Measurements from ENCODE around the gene CLEC2B.

CLEC2B gene

DNA sequence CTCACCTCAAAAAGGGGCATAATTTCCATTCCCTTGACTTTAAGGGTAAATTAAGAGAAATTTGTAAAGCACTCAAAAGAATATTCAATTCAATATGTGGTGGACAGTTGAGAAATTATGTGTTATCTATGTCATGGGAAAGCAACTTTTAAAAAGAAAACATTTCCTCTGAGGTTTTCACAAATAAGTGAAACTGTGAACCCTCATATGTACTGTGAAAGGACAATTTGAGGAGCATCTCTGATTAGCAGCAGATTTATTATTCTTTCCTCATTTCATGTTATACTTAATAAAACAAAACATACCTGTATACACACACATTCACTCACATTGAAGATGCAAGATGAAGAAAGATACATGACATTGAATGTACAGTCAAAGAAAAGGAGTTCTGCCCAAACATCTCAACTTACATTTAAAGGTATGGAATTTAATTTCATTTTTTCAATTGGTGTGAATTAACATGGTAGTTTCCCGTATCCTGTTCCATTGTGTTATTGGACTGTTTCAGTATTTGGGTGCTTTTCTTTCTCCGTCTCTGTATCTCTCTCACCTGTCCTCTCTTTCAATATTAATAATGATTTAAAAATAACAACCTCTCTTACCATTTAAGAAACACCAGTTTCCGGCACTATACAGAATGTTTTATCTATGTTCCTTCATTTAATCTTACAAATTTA lies 41.8 kb downstream of the CLEC2B start, which contains the start of gene KLRF1:
Gene KLRF1, plus strand, starts transcription at position 273 of the 680 bp plus-strand sequence. Its CDS starts 64 bp downstream, at position 337.
- no peak for DNase-seq (ENCODE audit: extremely low read depth, low read depth)
- TF ChIP-seq, protein P1, sequence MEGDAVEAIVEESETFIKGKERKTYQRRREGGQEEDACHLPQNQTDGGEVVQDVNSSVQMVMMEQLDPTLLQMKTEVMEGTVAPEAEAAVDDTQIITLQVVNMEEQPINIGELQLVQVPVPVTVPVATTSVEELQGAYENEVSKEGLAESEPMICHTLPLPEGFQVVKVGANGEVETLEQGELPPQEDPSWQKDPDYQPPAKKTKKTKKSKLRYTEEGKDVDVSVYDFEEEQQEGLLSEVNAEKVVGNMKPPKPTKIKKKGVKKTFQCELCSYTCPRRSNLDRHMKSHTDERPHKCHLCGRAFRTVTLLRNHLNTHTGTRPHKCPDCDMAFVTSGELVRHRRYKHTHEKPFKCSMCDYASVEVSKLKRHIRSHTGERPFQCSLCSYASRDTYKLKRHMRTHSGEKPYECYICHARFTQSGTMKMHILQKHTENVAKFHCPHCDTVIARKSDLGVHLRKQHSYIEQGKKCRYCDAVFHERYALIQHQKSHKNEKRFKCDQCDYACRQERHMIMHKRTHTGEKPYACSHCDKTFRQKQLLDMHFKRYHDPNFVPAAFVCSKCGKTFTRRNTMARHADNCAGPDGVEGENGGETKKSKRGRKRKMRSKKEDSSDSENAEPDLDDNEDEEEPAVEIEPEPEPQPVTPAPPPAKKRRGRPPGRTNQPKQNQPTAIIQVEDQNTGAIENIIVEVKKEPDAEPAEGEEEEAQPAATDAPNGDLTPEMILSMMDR (IDR thresholded peaks at IDR 0.05; ENCODE audit: low read depth, low read length), result no peak

DNA sequence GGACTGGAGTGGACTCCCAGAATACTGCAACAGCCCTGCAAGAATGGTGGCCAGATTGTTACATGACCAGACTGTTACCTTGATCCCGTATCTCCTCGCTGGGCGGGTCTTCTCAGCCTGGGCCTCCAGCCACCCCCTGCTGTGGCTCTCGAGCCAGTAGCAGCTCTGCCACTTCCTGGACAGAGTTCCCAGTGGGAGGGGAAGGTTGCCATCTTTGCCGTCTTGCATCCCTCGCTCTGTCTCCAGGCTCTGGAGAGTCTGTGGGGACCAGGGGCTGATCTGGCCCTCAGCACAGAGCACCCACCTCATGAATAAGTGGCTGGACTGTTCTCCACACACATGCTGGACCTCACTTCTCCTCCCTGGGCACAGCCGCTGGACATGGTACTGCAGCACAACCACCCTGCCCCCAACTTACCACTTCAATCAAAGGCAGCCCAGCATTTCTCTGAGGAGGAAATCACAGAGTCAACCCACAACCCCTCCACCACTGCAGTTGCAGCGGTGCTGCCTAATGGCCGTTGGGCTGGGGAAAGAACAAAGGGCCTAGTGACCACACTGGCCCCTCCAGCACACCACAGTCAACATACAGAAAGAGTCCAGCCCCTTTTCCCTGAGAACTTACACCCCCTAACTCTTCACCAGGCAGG lies 48.7 kb downstream of the CLEC2B start:
- TF ChIP-seq, protein P1 (IDR thresholded peaks at IDR 0.05; ENCODE audit: low read depth, low read length), result no peak
- DNase-seq (ENCODE audit: extremely low read depth, low read depth), result no peak

DNA sequence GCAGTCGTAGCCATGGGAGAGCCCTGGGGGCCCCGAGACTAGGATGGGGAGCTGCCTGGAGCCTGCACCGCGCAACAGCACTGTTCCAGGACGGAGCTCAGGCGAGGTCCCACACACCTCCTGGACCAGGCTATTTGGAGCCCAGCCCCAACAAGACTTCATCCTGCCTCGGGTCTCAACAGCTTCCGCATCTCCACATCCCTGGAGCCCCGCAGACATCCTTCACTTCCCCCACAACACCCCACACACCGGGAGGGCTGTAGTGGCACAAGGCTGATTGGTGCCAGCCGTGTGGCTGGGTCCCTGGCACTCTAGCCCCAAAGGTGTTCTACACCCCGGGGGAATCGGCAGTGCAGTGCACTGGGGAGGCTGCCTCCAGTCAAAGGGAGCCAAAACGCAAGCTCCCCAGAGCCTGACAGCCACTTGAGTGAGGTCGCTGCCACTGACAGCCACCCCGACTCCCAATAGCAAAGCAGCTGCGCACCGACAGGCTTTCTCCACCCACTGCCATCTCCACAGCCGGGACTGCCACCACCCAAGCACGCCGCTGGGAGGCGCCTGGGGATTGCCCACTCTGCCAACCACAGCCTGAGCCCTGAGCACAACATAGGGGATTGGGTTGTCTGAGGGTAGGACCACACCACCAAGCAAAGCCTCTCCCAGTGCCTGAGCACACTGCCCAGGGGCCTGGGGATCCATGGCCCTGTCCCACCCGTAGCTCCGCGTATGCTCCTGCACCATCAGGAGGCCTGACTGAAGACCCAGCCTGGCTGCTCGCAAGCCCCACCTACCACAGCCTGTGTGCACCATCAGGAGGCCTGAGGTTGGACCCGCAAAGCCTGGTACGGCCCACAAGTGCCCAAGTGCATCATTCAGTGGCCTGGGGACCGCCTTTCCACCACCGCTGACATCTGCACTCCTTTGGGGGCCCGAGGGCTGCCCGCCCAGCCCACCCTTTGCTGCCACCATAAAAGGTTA lies 55.0 kb downstream of the CLEC2B start:
- no peak for DNase-seq (ENCODE audit: extremely low read depth, low read depth)
- TF ChIP-seq, protein P1 (IDR thresholded peaks at IDR 0.05; ENCODE audit: low read depth, low read length), result peak; percentile 89

DNA sequence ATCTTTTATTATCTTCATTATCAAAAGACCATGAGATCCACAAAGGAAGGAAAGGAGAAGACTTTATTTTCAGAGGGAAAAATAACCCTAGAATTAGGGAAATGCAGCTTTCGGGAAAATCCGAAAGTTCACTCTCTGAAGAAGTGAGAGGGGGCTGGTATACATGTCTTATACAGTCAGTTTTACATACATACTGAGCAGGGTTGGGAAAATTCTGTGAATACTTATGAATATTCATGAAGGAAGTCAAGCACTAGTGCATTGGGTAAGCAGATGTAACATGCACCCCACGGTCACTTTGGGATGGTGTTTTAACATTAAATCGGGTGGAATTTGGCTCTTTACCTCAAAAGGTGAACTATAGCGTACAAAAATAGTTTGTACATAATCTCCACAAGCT lies 57.5 kb downstream of the CLEC2B start:
- TF ChIP-seq, protein P1 (IDR thresholded peaks at IDR 0.05; ENCODE audit: low read depth, low read length), result no peak
- DNase-seq (ENCODE audit: extremely low read depth, low read depth), result no peak

DNA sequence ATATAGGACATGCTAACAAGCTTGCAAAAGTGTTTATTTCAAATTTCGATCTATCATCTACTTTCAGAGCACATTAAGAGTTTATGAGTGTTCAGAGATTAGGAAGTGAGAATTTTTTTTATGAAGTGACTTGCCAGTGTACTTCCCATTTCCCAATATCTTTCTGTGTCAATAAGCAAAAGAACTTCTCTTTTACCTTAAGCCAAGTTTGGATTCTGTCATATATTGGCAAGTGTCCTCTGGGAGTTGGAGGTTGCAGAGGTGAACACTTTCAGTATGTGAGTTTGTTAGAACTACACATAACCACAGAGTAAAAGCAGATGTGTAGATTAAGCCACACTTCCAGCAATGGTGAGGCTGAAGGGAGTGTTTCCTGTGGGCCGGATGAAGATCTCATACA lies 58.5 kb downstream of the CLEC2B start:
- TF ChIP-seq, protein P1 (IDR thresholded peaks at IDR 0.05; ENCODE audit: low read depth, low read length), result no peak
- no peak for DNase-seq (ENCODE audit: extremely low read depth, low read depth)

DNA sequence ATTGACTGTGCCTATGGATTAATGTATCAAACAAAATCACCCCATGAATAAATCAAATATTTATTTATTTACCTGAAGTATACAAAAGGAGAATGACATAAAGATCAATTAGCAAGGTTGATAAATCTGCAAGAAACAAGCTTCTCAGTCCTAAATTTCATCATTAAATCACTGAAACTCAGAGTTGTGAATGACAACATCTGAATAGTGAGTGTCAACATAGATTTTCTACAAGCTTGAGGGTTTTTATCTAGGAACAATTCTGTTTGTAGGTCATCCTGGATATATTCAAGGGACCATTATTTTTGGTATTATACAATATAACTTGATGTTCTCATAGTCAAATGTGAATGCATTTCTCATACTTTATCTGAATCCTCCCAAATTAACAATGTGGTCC lies 59.3 kb downstream of the CLEC2B start:
- TF ChIP-seq, protein P1 (IDR thresholded peaks at IDR 0.05; ENCODE audit: low read depth, low read length), result no peak
- no peak for DNase-seq (ENCODE audit: extremely low read depth, low read depth)

Measured in AG09319 (cell line).